ENCODE measurements around the gene CA10. TPM values are rescaled to one million over a fixed set of nuclear protein-coding genes. Genes with fewer than 3 reads are reported as not detected.
A peak's percentile ranks its signal among the peaks of the same experiment; 100 is the strongest.

The CA10 gene
- total RNA-seq, 1 donor from 2014 or later: not detected

- H3K9me3 Mint-ChIP-seq (ENCODE audit: unreplicated experiment): no peaks in the 10 kb centered on the region
- no peaks in the 10 kb centered on the region for H3K4me1 Mint-ChIP-seq (ENCODE audit: unreplicated experiment)
Measured at GRCh38 chr17:52124993-52125392, 33.5 kb downstream of the CA10 start.

DNA sequence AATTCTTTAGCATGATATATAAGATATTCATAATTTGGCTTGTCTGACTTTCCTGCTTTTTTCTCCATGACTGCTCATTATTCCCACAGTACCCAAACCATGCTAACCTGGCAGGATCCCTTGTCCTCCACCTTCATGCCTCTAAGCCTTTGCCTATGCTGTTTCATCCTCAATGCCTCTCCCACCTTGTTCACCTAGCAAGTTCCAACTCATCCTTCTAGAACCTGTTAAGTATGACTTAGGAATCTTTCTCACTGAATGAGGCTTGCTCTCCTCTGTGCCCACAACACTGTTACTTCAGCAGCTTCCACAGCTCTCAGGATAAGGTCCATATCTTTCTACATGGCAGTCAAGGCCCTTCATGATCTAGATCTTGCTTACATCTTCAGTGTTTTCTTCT, 34.0 kb downstream of the CA10 start:
- DNase-seq (ENCODE audit: extremely low spot score, unreplicated experiment): no peak
- no peak overlapping the region for H3K4me3 Mint-ChIP-seq (ENCODE audit: unreplicated experiment)
- H3K36me3 Mint-ChIP-seq (ENCODE audit: unreplicated experiment): no peaks in the 10 kb centered on the region
- no peaks in the 10 kb centered on the region for H3K9me3 Mint-ChIP-seq (ENCODE audit: unreplicated experiment)
- no peak for TF ChIP-seq CTCF (IDR thresholded peaks at IDR 0.05)
- no peaks in the 10 kb centered on the region for H3K27me3 Mint-ChIP-seq (ENCODE audit: unreplicated experiment)
- H3K4me1 Mint-ChIP-seq (ENCODE audit: unreplicated experiment): no peaks in the 10 kb centered on the region
- H3K27ac Mint-ChIP-seq (ENCODE audit: unreplicated experiment): no peak overlapping the region

More at GRCh38 chr17:52124993-52125392, 33.5 kb downstream of the CA10 start:
- H3K27ac Mint-ChIP-seq (ENCODE audit: unreplicated experiment): no peak overlapping the region
- no peak overlapping the region for H3K4me3 Mint-ChIP-seq (ENCODE audit: unreplicated experiment)
- DNase-seq (ENCODE audit: extremely low spot score, unreplicated experiment): no peak
- H3K27me3 Mint-ChIP-seq (ENCODE audit: unreplicated experiment): no peaks in the 10 kb centered on the region
- H3K36me3 Mint-ChIP-seq (ENCODE audit: unreplicated experiment): no peaks in the 10 kb centered on the region
- no peak for TF ChIP-seq CTCF (IDR thresholded peaks at IDR 0.05)

- no peak overlapping the region for H3K27ac Mint-ChIP-seq (ENCODE audit: unreplicated experiment)
- peaks cover 4% of the 10 kb centered on the region for H3K27me3 Mint-ChIP-seq (ENCODE audit: unreplicated experiment)
- peaks cover 4% of the 10 kb centered on the region for H3K9me3 Mint-ChIP-seq (ENCODE audit: unreplicated experiment)
- no peak for TF ChIP-seq CTCF (IDR thresholded peaks at IDR 0.05)
- H3K4me3 Mint-ChIP-seq (ENCODE audit: unreplicated experiment): no peak overlapping the region
- no peaks in the 10 kb centered on the region for H3K36me3 Mint-ChIP-seq (ENCODE audit: unreplicated experiment)
- DNase-seq (ENCODE audit: extremely low spot score, unreplicated experiment): no peak
- no peaks in the 10 kb centered on the region for H3K4me1 Mint-ChIP-seq (ENCODE audit: unreplicated experiment)
Measured at GRCh38 chr17:52120465-52120864, 38.0 kb downstream of the CA10 start.

DNA sequence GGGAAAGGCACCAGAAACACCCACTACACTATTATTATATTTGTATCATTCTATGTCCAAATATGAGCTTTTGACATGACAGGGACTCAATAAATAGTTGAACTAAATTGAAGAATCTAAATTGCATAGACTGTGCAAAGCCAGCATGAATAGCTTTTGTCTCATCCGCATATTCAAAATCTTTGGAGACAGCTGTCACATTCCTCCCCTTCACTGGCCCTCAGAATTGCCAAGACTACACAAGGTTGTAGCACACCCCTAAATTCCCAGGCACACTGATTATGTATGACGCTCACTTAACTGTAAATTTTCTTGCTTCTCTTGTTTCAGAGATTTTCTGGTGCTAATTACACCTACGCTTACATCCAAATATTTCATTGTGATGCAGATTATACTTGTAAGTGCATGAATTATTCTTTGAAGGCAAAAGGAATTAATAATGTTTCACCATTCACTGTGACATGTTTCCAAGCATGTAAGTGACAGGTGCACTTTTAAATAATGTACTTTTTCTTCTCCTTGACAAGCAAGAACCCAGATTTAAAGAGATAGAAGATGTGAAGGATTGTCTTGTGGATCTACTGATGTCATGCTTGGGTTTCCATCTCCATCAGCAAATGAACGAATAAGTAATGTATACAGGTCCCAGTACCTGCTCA, 47.5 kb downstream of the CA10 start:
- no peaks in the 10 kb centered on the region for H3K36me3 Mint-ChIP-seq (ENCODE audit: unreplicated experiment)
- H3K4me3 Mint-ChIP-seq (ENCODE audit: unreplicated experiment): no peak overlapping the region
- no peaks in the 10 kb centered on the region for H3K9me3 Mint-ChIP-seq (ENCODE audit: unreplicated experiment)
- TF ChIP-seq CTCF (IDR thresholded peaks at IDR 0.05): no peak
- H3K27me3 Mint-ChIP-seq (ENCODE audit: unreplicated experiment): no peaks in the 10 kb centered on the region
- no peak for DNase-seq (ENCODE audit: extremely low spot score, unreplicated experiment)
- no peak overlapping the region for H3K27ac Mint-ChIP-seq (ENCODE audit: unreplicated experiment)
- no peaks in the 10 kb centered on the region for H3K4me1 Mint-ChIP-seq (ENCODE audit: unreplicated experiment)

DNA sequence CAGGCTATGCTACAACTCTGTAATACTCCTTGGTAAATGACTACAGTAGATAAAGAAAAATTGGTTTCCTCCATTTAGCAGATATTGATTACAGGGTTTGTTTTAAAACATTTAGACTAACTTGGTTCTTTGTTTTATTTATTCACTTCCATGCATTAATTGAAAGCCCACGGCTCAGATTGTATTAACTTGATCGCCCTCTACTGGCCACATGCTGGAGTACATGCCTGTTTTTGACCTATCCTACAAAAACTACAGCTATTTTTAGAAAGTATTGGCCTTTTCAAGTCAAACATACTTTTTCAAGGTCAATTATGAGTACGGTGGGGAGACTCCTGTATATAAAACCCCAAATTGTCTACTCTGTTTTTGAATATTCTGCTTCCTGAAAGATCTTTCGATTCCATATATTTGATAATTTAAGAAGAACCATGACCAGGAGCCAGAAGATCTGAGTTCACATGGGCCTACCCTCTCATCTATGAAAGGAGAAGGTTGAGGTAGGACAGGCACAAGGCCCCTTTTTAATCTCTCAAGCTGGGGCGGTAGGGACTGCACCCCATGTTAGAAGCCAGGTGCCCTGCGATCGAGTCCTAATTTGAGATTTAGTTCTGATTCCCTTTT, 51.8 kb downstream of the CA10 start:
- Mint-ChIP-seq H3K4me3 (ENCODE audit: unreplicated experiment) (no peak overlapping the region), H3K9me3 (ENCODE audit: unreplicated experiment) (no peaks in the 10 kb centered on the region), H3K36me3 (ENCODE audit: unreplicated experiment) (no peaks in the 10 kb centered on the region), H3K27ac (ENCODE audit: unreplicated experiment) (no peak overlapping the region), H3K27me3 (ENCODE audit: unreplicated experiment) (no peaks in the 10 kb centered on the region), H3K4me1 (ENCODE audit: unreplicated experiment) (no peaks in the 10 kb centered on the region)
- DNase-seq (ENCODE audit: extremely low spot score, unreplicated experiment): no peak
- TF ChIP-seq CTCF (IDR thresholded peaks at IDR 0.05): peak; percentile 87

Measured in osteocyte (in vitro differentiated cells).